GM12865 (cell line): ENCODE measurements around the gene GSTO2.

ENCODE experiments used
- DNase-seq: peaks from one replicate; pipeline ENCODE4 v3.0.0; 2010; ENCODE audit warnings: low read depth
- H3K4me3 ChIP-seq: 2 replicates; pipeline ENCODE4 v1.5.1; 2011; ENCODE audit warnings: mild to moderate bottlenecking, low read depth, low read length, control low read depth
- CTCF ChIP-seq: IDR thresholded peaks from 2 replicates; pipeline ENCODE4 v1.5.1; 2011; ENCODE audit warnings: low read length, control low read depth, low read depth, inconsistent platforms; ENCODE audit not compliant: insufficient read depth; ENCODE audit errors: missing control alignments

Gene GSTO2

GRCh38 chr10:104253106-104253505 lies 15.9 kb upstream of the GSTO2 start:
- no peak for DNase-seq
- TF ChIP-seq CTCF = no peak
- no peak overlapping the region for H3K4me3 ChIP-seq

- H3K4me3 ChIP-seq = peak overlapping the region; percentile 98
Observed at GRCh38 chr10:104253606-104254410, 15.2 kb upstream of the GSTO2 start.

GRCh38 chr10:104254493-104255310 lies 14.3 kb upstream of the GSTO2 start, which contains the start of gene GSTO1:
Gene GSTO1 (plus strand): TSS chr10:104254892. CDS start chr10:104254929, 37 bp downstream.
- DNase-seq = peak; percentile 83
- H3K4me3 ChIP-seq = peak within 1 kb of the TSS; percentile 98
- no peak for TF ChIP-seq CTCF

More at GRCh38 chr10:104253606-104254410, 15.2 kb upstream of the GSTO2 start:
- TF ChIP-seq CTCF = no peak
- no peak for DNase-seq

- no peak for TF ChIP-seq CTCF
- peak overlapping the region; percentile 98 for H3K4me3 ChIP-seq
- peak; percentile 22 for DNase-seq
Observed at GRCh38 chr10:104255311-104255981, 13.5 kb upstream of the GSTO2 start.

- peak overlapping the region; percentile 98 for H3K4me3 ChIP-seq
- no peak for DNase-seq
- TF ChIP-seq CTCF = no peak
Observed at GRCh38 chr10:104256335-104256961, 12.5 kb upstream of the GSTO2 start.

- no peak overlapping the region for H3K4me3 ChIP-seq
- DNase-seq = no peak
- TF ChIP-seq CTCF = no peak
Observed at GRCh38 chr10:104257235-104257634, 11.7 kb upstream of the GSTO2 start.
